Astrocyte (in vitro differentiated cells and primary cell): ENCODE measurements around the gene BCAM. TPM values are rescaled to one million over a fixed set of nuclear protein-coding genes. Genes with fewer than 3 reads are reported as not detected.

Experiments
- DNase-seq: peaks from one replicate; pipeline ENCODE4 v3.0.0-alpha.2; 2010; ENCODE audit warnings: low read depth
- FAIRE-seq: peaks from 2 replicates; lab custom pipeline; 2011; peaks lifted over from hg19 to GRCh38; lab: Jason Lieb, UNC
- H2AFZ ChIP-seq: 2 replicates; pipeline ENCODE4 v1.6.0; 2012; ENCODE audit warnings: low read depth, low read length, inconsistent platforms
- H3K27ac ChIP-seq: 2 replicates; pipeline ENCODE4 v1.5.1; 2011; ENCODE audit warnings: low read depth, low read length, inconsistent platforms
- H3K27me3 ChIP-seq: 2 replicates; pipeline ENCODE4 v1.6.0; 2011; ENCODE audit warnings: low read length, inconsistent platforms; ENCODE audit not compliant: insufficient read depth
- H3K36me3 ChIP-seq: 2 replicates; pipeline ENCODE4 v1.5.1; 2011; ENCODE audit warnings: low read length, inconsistent platforms; ENCODE audit not compliant: insufficient read depth
- H3K4me1 ChIP-seq: 2 replicates; pipeline ENCODE4 v1.5.1; 2011; ENCODE audit warnings: low read length, inconsistent platforms; ENCODE audit not compliant: insufficient read depth
- H3K4me2 ChIP-seq: 2 replicates; pipeline ENCODE4 v1.6.0; 2012; ENCODE audit warnings: low read length, inconsistent platforms
- H3K4me3 ChIP-seq: 2 replicates; pipeline ENCODE4 v1.5.1; 2011; ENCODE audit warnings: low read depth, mild to moderate bottlenecking, low read length, inconsistent platforms; ENCODE audit not compliant: insufficient read depth
- H3K79me2 ChIP-seq: 2 replicates; pipeline ENCODE4 v1.6.0; 2012; ENCODE audit warnings: mild to moderate bottlenecking, low read length, inconsistent platforms; ENCODE audit not compliant: insufficient read depth
- H3K9ac ChIP-seq: 2 replicates; pipeline ENCODE4 v1.6.0; 2012; ENCODE audit warnings: mild to moderate bottlenecking, low read length, inconsistent platforms
- H3K9me3 ChIP-seq: 2 replicates; pipeline ENCODE4 v1.5.1; 2012; ENCODE audit warnings: low read depth, mild to moderate bottlenecking, low read length, inconsistent platforms; ENCODE audit not compliant: insufficient read depth
- H4K20me1 ChIP-seq: 2 replicates; pipeline ENCODE4 v1.6.0; 2012; ENCODE audit warnings: low read length, inconsistent platforms; ENCODE audit not compliant: insufficient read depth
- H3K27ac Mint-ChIP-seq: one replicate; pipeline ENCODE4 v1.8.0; 2021; ENCODE audit warnings: mild to moderate bottlenecking, mixed read lengths; ENCODE audit not compliant: unreplicated experiment
- H3K27me3 Mint-ChIP-seq: one replicate; pipeline ENCODE4 v1.8.0; 2021; ENCODE audit warnings: low read depth, mixed read lengths; ENCODE audit not compliant: unreplicated experiment
- H3K36me3 Mint-ChIP-seq: one replicate; pipeline ENCODE4 v1.8.0; 2021; ENCODE audit warnings: low read depth, mixed read lengths; ENCODE audit not compliant: unreplicated experiment
- H3K4me1 Mint-ChIP-seq: one replicate; pipeline ENCODE4 v1.8.0; 2021; ENCODE audit warnings: low read depth, mixed read lengths; ENCODE audit not compliant: unreplicated experiment
- H3K4me3 Mint-ChIP-seq: one replicate; pipeline ENCODE4 v1.8.0; 2021; ENCODE audit warnings: mild to moderate bottlenecking, moderate library complexity, mixed read lengths; ENCODE audit not compliant: unreplicated experiment
- H3K9me3 Mint-ChIP-seq: one replicate; pipeline ENCODE4 v1.8.0; 2021; ENCODE audit warnings: mild to moderate bottlenecking, mixed read lengths; ENCODE audit not compliant: unreplicated experiment
- EZH2 ChIP-seq: IDR thresholded peaks from 2 replicates; pipeline ENCODE4 v1.6.1; 2012; ENCODE audit warnings: mild to moderate bottlenecking, low read length, inconsistent platforms; ENCODE audit not compliant: insufficient read depth
- total RNA-seq: library from RNA; stranded (reverse); gene quantifications from 2 replicates; pipeline ENCODE4 v1.2.1, GENCODE V29; 2021
- TF ChIP-seq, protein P1 (sequence below): IDR thresholded peaks from 2 replicates; pipeline ENCODE4 v1.5.1; 2011; ENCODE audit warnings: low read depth, mild to moderate bottlenecking, inconsistent platforms, low read length, moderate library complexity; ENCODE audit not compliant: insufficient read depth

Gene BCAM
- total RNA-seq, 1 donor from 2014 or later = 14.0 TPM

- H3K9ac ChIP-seq = no peak overlapping the region
These were observed 4.4 kb downstream of the BCAM start for GRCh38 chr19:44813070-44813840.

GRCh38 chr19:44813841-44814470 lies 5.1 kb downstream of the BCAM start:
- TF ChIP-seq EZH2 = no peak
- TF ChIP-seq, protein P1, sequence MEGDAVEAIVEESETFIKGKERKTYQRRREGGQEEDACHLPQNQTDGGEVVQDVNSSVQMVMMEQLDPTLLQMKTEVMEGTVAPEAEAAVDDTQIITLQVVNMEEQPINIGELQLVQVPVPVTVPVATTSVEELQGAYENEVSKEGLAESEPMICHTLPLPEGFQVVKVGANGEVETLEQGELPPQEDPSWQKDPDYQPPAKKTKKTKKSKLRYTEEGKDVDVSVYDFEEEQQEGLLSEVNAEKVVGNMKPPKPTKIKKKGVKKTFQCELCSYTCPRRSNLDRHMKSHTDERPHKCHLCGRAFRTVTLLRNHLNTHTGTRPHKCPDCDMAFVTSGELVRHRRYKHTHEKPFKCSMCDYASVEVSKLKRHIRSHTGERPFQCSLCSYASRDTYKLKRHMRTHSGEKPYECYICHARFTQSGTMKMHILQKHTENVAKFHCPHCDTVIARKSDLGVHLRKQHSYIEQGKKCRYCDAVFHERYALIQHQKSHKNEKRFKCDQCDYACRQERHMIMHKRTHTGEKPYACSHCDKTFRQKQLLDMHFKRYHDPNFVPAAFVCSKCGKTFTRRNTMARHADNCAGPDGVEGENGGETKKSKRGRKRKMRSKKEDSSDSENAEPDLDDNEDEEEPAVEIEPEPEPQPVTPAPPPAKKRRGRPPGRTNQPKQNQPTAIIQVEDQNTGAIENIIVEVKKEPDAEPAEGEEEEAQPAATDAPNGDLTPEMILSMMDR = no peak
- no peaks in the 10 kb centered on the region for H3K27me3 ChIP-seq
- no peak for FAIRE-seq
- peaks cover 32% of the 10 kb centered on the region for H3K27me3 Mint-ChIP-seq
- H2AFZ ChIP-seq = no peak overlapping the region
- no peaks in the 10 kb centered on the region for H4K20me1 ChIP-seq
- no peaks in the 10 kb centered on the region for H3K36me3 ChIP-seq
- DNase-seq = no peak
- H3K4me3 Mint-ChIP-seq = no peak overlapping the region
- no peak overlapping the region for H3K27ac Mint-ChIP-seq
- no peaks in the 10 kb centered on the region for H3K9me3 ChIP-seq
- no peaks in the 10 kb centered on the region for H3K79me2 ChIP-seq
- H3K9me3 Mint-ChIP-seq = peaks cover 5% of the 10 kb centered on the region
- H3K27ac ChIP-seq = no peak overlapping the region
- no peak overlapping the region for H3K4me3 ChIP-seq
- peaks cover 4% of the 10 kb centered on the region for H3K4me1 ChIP-seq
- H3K36me3 Mint-ChIP-seq = peaks cover 9% of the 10 kb centered on the region
- no peaks in the 10 kb centered on the region for H3K4me1 Mint-ChIP-seq
- no peak overlapping the region for H3K9ac ChIP-seq
- no peak overlapping the region for H3K4me2 ChIP-seq

More at GRCh38 chr19:44813070-44813840, 4.4 kb downstream of the BCAM start:
- H3K27ac ChIP-seq = no peak overlapping the region
- no peaks in the 10 kb centered on the region for H3K36me3 ChIP-seq
- H3K27me3 ChIP-seq = no peaks in the 10 kb centered on the region
- Mint-ChIP-seq H3K4me3 (no peak overlapping the region), H3K36me3 (peaks cover 9% of the 10 kb centered on the region), H3K4me1 (no peaks in the 10 kb centered on the region), H3K27ac (no peak overlapping the region), H3K9me3 (peaks cover 5% of the 10 kb centered on the region), H3K27me3 (peaks cover 28% of the 10 kb centered on the region)
- H4K20me1 ChIP-seq = no peaks in the 10 kb centered on the region
- peaks cover 9% of the 10 kb centered on the region for H3K4me1 ChIP-seq
- DNase-seq (no peak), FAIRE-seq (no peak)
- no peaks in the 10 kb centered on the region for H3K9me3 ChIP-seq
- no peaks in the 10 kb centered on the region for H3K79me2 ChIP-seq
- H3K4me2 ChIP-seq = no peak overlapping the region
- no peak overlapping the region for H2AFZ ChIP-seq
- TF ChIP-seq EZH2 = no peak
- TF ChIP-seq, protein P1 = no peak
- no peak overlapping the region for H3K4me3 ChIP-seq
